H1 (cell line): ENCODE results near the gene LGI4. TPM values are rescaled to one million over a fixed set of nuclear protein-coding genes. Genes with fewer than 3 reads are reported as not detected.

Source experiments
- CTCF ChIA-PET: fragments of 300-600 bp; sonication (Branson Sonifier 250); formaldehyde crosslinking; loops from one replicate; lab custom pipeline; 2021; ENCODE audit not compliant: partially characterized antibody; lab: Charles Lee
- POLR2A ChIA-PET: fragments of 300-600 bp; sonication (Branson Sonifier 250); formaldehyde crosslinking; loops from one replicate; lab custom pipeline; 2021; ENCODE audit warnings: inconsistent platforms; ENCODE audit not compliant: partially characterized antibody; lab: Charles Lee
- DNase-seq, 2 experiments: peaks; one replicate each; pipeline versions ENCODE4 v3.0.0 to v3.0.0-alpha.2; 2010 to 2022; ENCODE audit warnings: low spot score in 2 of 2, low read depth in 1 of 2, mixed read lengths in 1 of 2
- FAIRE-seq: peaks from 2 replicates; lab custom pipeline; 2011; peaks lifted over from hg19 to GRCh38; lab: Jason Lieb, UNC
- H2AFZ ChIP-seq: 2 replicates; pipeline ENCODE4 v1.8.1; 2012; ENCODE audit warnings: low read length, inconsistent platforms
- H2AK5ac ChIP-seq: 2 replicates; pipeline ENCODE4 v1.6.1; 2013; ENCODE audit warnings: low read depth, low read length
- H2BK120ac ChIP-seq: replicated peaks from 2 replicates; pipeline ENCODE3; 2013; ENCODE audit warnings: low read depth, low read length, inconsistent platforms
- H2BK12ac ChIP-seq: 2 replicates; pipeline ENCODE4 v1.6.1; 2013; ENCODE audit warnings: low read depth, low read length
- H2BK15ac ChIP-seq: 2 replicates; pipeline ENCODE4 v1.6.1; 2013; ENCODE audit warnings: low read length
- H2BK20ac ChIP-seq: 2 replicates; pipeline ENCODE4 v1.6.1; 2013; ENCODE audit warnings: low read length
- H2BK5ac ChIP-seq: 2 replicates; pipeline ENCODE4 v1.6.1; 2013; ENCODE audit warnings: low read depth, low read length
- H3K14ac ChIP-seq: 2 replicates; pipeline ENCODE4 v1.6.1; 2013; ENCODE audit warnings: inconsistent platforms; ENCODE audit not compliant: insufficient read length
- H3K18ac ChIP-seq: 2 replicates; pipeline ENCODE4 v1.6.1; 2013; ENCODE audit warnings: low read length; ENCODE audit errors: extremely low read depth
- H3K23ac ChIP-seq: 2 replicates; pipeline ENCODE4 v1.6.1; 2013; ENCODE audit warnings: inconsistent platforms; ENCODE audit not compliant: insufficient read length
- H3K23me2 ChIP-seq: 2 replicates; pipeline ENCODE4 v1.6.1; 2013; ENCODE audit warnings: low read depth, low read length
- H3K27ac ChIP-seq: 2 replicates; pipeline ENCODE4 v1.6.1; 2011; ENCODE audit warnings: low read depth, low read length, inconsistent platforms
- H3K27me3 ChIP-seq, 4 experiments: replicated peaks in 1 of 4; 1 replicate in 1 of 4; 2 replicates in 3 of 4; pipeline versions ENCODE4 v1.6.1 to v1.8.1; 2011 to 2013; ENCODE audit warnings: low read length in 3 of 4, mild to moderate bottlenecking in 3 of 4, inconsistent platforms in 2 of 4, mixed read lengths in 2 of 4, moderate library complexity in 1 of 4; ENCODE audit not compliant: control insufficient read depth in 3 of 4, insufficient read depth in 3 of 4; ENCODE audit errors: extremely low read depth in 1 of 4
- H3K36me3 ChIP-seq, 4 experiments: 2 replicates each; pipeline versions ENCODE4 v1.6.1 to v1.8.1; 2011 to 2013; ENCODE audit warnings: mild to moderate bottlenecking in 4 of 4, low read length in 3 of 4, moderate library complexity in 2 of 4, control low read depth in 1 of 4, inconsistent platforms in 1 of 4; ENCODE audit not compliant: insufficient read depth in 4 of 4, control insufficient read depth in 2 of 4
- H3K4ac ChIP-seq: replicated peaks from 2 replicates; pipeline ENCODE3; 2013; ENCODE audit warnings: low read length, low read depth, mixed read lengths, inconsistent platforms; ENCODE audit not compliant: insufficient read length
- H3K4me1 ChIP-seq, 4 experiments: replicated peaks in 1 of 4; 1 replicate in 1 of 4; 2 replicates in 3 of 4; pipeline versions ENCODE4 v1.6.1 to v1.8.1; 2011 to 2013; ENCODE audit warnings: low read length in 3 of 4, inconsistent platforms in 2 of 4, mixed read lengths in 1 of 4; ENCODE audit not compliant: insufficient read depth in 4 of 4, control insufficient read depth in 3 of 4
- H3K4me2 ChIP-seq, 2 experiments: 2 replicates each; pipeline versions ENCODE4 v1.6.1 to v1.8.1; 2011 to 2013; ENCODE audit warnings: low read depth in 2 of 2, low read length in 2 of 2, control low read depth in 1 of 2, inconsistent platforms in 1 of 2, mild to moderate bottlenecking in 1 of 2; ENCODE audit not compliant: insufficient read depth in 1 of 2
- H3K4me3 ChIP-seq, 4 experiments: fragments of 200-600, 300-600 bp in 1 of 4; sonication (generic), shearing (Covaris generic), sonication (Bioruptor Twin) in 1 of 4; 2 replicates each; pipeline versions ENCODE4 v1.5.1 to v1.8.1; 2011 to 2016; ENCODE audit warnings: low read length in 4 of 4, low read depth in 3 of 4, control low read depth in 2 of 4, inconsistent platforms in 2 of 4, mild to moderate bottlenecking in 2 of 4, mixed read lengths in 1 of 4, moderate library complexity in 1 of 4; ENCODE audit not compliant: insufficient read depth in 2 of 4; ENCODE audit errors: extremely low read depth in 1 of 4
- H3K56ac ChIP-seq: replicated peaks from 2 replicates; pipeline ENCODE3; 2013; ENCODE audit warnings: low read depth, mild to moderate bottlenecking, mixed read lengths, low read length, inconsistent platforms; ENCODE audit not compliant: insufficient read length
- H3K79me1 ChIP-seq: 2 replicates; pipeline ENCODE4 v1.6.1; 2013; ENCODE audit warnings: low read depth, low read length, control low read depth
- H3K79me2 ChIP-seq, 2 experiments: 2 replicates each; pipeline versions ENCODE4 v1.6.1 to v1.8.1; 2012 to 2013; ENCODE audit warnings: low read length in 2 of 2, mild to moderate bottlenecking in 2 of 2, inconsistent platforms in 1 of 2; ENCODE audit not compliant: insufficient read depth in 2 of 2, control insufficient read depth in 1 of 2
- H3K9ac ChIP-seq, 4 experiments: replicated peaks in 1 of 4; 1 replicate in 1 of 4; 2 replicates in 3 of 4; pipeline versions ENCODE4 v1.6.1 to v1.8.1; 2011 to 2013; ENCODE audit warnings: low read depth in 3 of 4, low read length in 3 of 4, control low read depth in 2 of 4, mild to moderate bottlenecking in 2 of 4, moderate library complexity in 2 of 4, inconsistent platforms in 1 of 4; ENCODE audit errors: extremely low read depth in 1 of 4
- H3K9me3 ChIP-seq, 2 experiments: 2 replicates each; pipeline versions ENCODE4 v1.6.1 to v1.8.1; 2012 to 2013; ENCODE audit warnings: mild to moderate bottlenecking in 2 of 2, moderate library complexity in 2 of 2, control low read depth in 1 of 2, inconsistent platforms in 1 of 2, low read depth in 1 of 2, low read length in 1 of 2, mixed read lengths in 1 of 2; ENCODE audit not compliant: insufficient read depth in 2 of 2
- H4K20me1 ChIP-seq, 2 experiments: replicated peaks in 1 of 2; 2 replicates each; pipeline versions ENCODE3 to v1.8.1; 2011 to 2013; ENCODE audit warnings: inconsistent platforms in 2 of 2, low read length in 2 of 2, mild to moderate bottlenecking in 1 of 2; ENCODE audit not compliant: insufficient read depth in 2 of 2, control insufficient read depth in 1 of 2
- H4K5ac ChIP-seq: 2 replicates; pipeline ENCODE4 v1.6.1; 2013; ENCODE audit warnings: low read length, low read depth, mixed read lengths, inconsistent platforms; ENCODE audit not compliant: insufficient read length
- H4K8ac ChIP-seq: 2 replicates; pipeline ENCODE4 v1.8.0; 2013; ENCODE audit warnings: mild to moderate bottlenecking, moderate library complexity, low read length, inconsistent platforms; ENCODE audit not compliant: insufficient read depth; ENCODE audit errors: extremely low read depth
- H4K91ac ChIP-seq: replicated peaks from 2 replicates; pipeline ENCODE3; 2013; ENCODE audit warnings: low read length, mixed read lengths, inconsistent platforms; ENCODE audit not compliant: insufficient read length
- BACH1 ChIP-seq: IDR thresholded peaks from 2 replicates; pipeline ENCODE4 v1.6.1; 2012; ENCODE audit warnings: low read length, improper control_type of control experiment
- BRCA1 ChIP-seq: IDR thresholded peaks from 2 replicates; pipeline ENCODE4 v1.6.1; 2012; ENCODE audit warnings: low read depth, low read length, improper control_type of control experiment
- CREB1 ChIP-seq: IDR thresholded peaks from 2 replicates; pipeline ENCODE4 v1.6.1; 2012; ENCODE audit warnings: inconsistent platforms
- EZH2 ChIP-seq: fragments of 200-600 bp; sonication (generic); IDR thresholded peaks from 2 replicates; pipeline ENCODE4 v1.7.1; 2012; ENCODE audit warnings: low read depth, mild to moderate bottlenecking, moderate library complexity, low read length, inconsistent platforms; ENCODE audit not compliant: severe bottlenecking
- HDAC2 ChIP-seq, 2 experiments: fragments of 300-600 bp in 1 of 2; sonication (generic) in 1 of 2; IDR thresholded peaks; 2 replicates each; pipeline ENCODE4 v1.6.1; 2011 to 2012; ENCODE audit warnings: low read depth in 2 of 2, low read length in 2 of 2, mild to moderate bottlenecking in 2 of 2, moderate library complexity in 2 of 2, borderline replicate concordance in 1 of 2, inconsistent platforms in 1 of 2
- PHF8 ChIP-seq: fragments of 200-600 bp; sonication (generic); conservative IDR thresholded peaks from 2 replicates; pipeline ENCODE4 v1.7.1; 2012; ENCODE audit warnings: low read depth, mild to moderate bottlenecking, inconsistent platforms, low read length, moderate library complexity
- SAP30 ChIP-seq: fragments of 300-600 bp; sonication (generic); IDR thresholded peaks from 2 replicates; pipeline ENCODE4 v1.7.1; 2012; ENCODE audit warnings: low read length, moderate library complexity, mild to moderate bottlenecking, inconsistent platforms; ENCODE audit not compliant: insufficient read depth, insufficient replicate concordance
- SIRT6 ChIP-seq: IDR thresholded peaks from one replicate; pipeline ENCODE4 v1.7.1; 2012; ENCODE audit warnings: low read length, inconsistent platforms
- TEAD4 ChIP-seq: IDR thresholded peaks from 2 replicates; pipeline ENCODE4 v1.6.1; 2012; ENCODE audit warnings: low read depth, low read length, inconsistent platforms, mixed read lengths
- WGBS, 2 experiments: shearing (Covaris generic) in 1 of 2; methylation state at CpG; one replicate each; pipeline versions ENCODE4 v1.1.6 to v1.1.7; 2013 to 2015; ENCODE audit warnings: low lambda C conversion rate in 2 of 2, mixed read lengths in 2 of 2, inconsistent platforms in 1 of 2, low coverage in 1 of 2, missing lambda C conversion rate in 1 of 2; ENCODE audit not compliant: insufficient replicate concordance in 2 of 2, insufficient coverage in 1 of 2, insufficient read length in 1 of 2; ENCODE audit errors: extremely low coverage in 1 of 2, missing lambda C conversion rate in 1 of 2; 5-methylcytosine and 5-hydroxymethylcytosine counted together
- polyA plus RNA-seq, 7 experiments: library from polyadenylated mRNA; depleted of rRNA in 3 of 7; stranded (reverse) in 5 of 7; unstranded in 2 of 7; fragments of >200 nt in 5 of 7; fragments of 200-250 nt in 2 of 7; gene quantifications; 1 replicate in 5 of 7; 2 replicates in 1 of 7; 4 replicates in 1 of 7; pipeline versions ENCODE4 v1.2.1 to v1.2.3, GENCODE V29; 2011 to 2013; ENCODE audit warnings: missing spikeins in 2 of 7, mixed read lengths in 2 of 7
- total RNA-seq: library from RNA; stranded (reverse); fragmentation: NEBNext Ultra II Directional; extraction: Animal tissue kit (Norgen Biotek cat#: 25700); gene quantifications from 2 replicates; pipeline ENCODE4 v1.2.1, GENCODE V29; 2021
- TF ChIP-seq, protein P1 (sequence below): IDR thresholded peaks from 2 replicates; pipeline ENCODE4 v1.6.1; 2012; ENCODE audit warnings: inconsistent platforms

LGI4 gene
- total and polyA plus RNA-seq, 2 of the 8 experiments (the other 6 are each of a cell fraction or from before 2014, with no cell fraction given) = 2.0 to 8.2 TPM

DNA sequence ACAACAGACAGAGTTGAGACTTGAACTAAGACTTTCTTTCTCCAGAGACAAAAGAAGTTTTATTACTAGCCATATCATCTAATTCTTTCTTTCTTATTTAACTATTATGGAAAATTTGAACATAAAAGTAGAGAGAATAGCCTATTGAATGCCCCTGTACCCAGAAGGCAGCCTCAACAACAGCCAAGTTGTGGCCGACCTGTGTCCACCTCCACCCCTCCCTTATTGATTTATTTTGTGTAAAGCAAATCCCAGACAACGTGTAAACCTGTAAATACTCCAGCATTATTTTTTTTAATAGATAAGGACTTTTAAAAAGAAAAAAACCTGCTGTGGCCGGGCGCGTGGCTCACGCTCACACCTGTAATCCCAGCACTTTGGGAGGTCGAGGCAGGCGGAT, 45.3 kb downstream of the LGI4 start:
- no peak overlapping the region for H3K27ac ChIP-seq
- H3K27me3 ChIP-seq = no peaks in the 10 kb centered on the region
- no peak overlapping the region for H2BK5ac ChIP-seq
- CTCF ChIA-PET = interaction anchor here (0.6 to 5.1 kb wide), 14 partner anchors 9 to 249 kb away, joined by 3 to 56 read pairs (median 8); partner anchors contain the start of genes FXYD5, HPN and LGI4
- no peak for FAIRE-seq
- no peak overlapping the region for H2BK120ac ChIP-seq
- no peak overlapping the region; a peak in 1 of 4 replicates for H3K4me2 ChIP-seq
- no peak overlapping the region for H2AFZ ChIP-seq
- no peak overlapping the region for H4K8ac ChIP-seq
- no peaks in the 10 kb centered on the region for H3K9me3 ChIP-seq
- peaks cover 3 to 14% (median 6%) of the 10 kb centered on the region in 4 experiments; a peak in 6 of 7 replicates for H3K4me1 ChIP-seq
- H4K5ac ChIP-seq = no peak overlapping the region
- no peak overlapping the region for H2BK15ac ChIP-seq
- WGBS, 2 experiments = 90% methylated on average over 8 of the region's 8 CpGs; no CpG with 5 or more reads in 1 of the 2 experiments
- 0 out of 2 replicates have a peak overlapping the region, but pooled peaks have one; percentile 93 for H2BK20ac ChIP-seq
- H3K36me3 ChIP-seq = no peaks in the 10 kb centered on the region
- no peaks in the 10 kb centered on the region for H3K79me1 ChIP-seq
- H4K20me1 ChIP-seq = no peaks in the 10 kb centered on the region
- peaks cover 5% of the 10 kb centered on the region; the same call in 1 of the 2 replicates for H3K23me2 ChIP-seq
- no peak overlapping the region for H3K23ac ChIP-seq
- no peak overlapping the region for H3K4me3 ChIP-seq
- H3K56ac ChIP-seq = no peak overlapping the region
- TF ChIP-seq, protein P1, sequence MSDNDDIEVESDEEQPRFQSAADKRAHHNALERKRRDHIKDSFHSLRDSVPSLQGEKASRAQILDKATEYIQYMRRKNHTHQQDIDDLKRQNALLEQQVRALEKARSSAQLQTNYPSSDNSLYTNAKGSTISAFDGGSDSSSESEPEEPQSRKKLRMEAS = no peak
- no peak for TF ChIP-seq BACH1
- no peak for TF ChIP-seq PHF8
- TF ChIP-seq SAP30 = no peak
- TF ChIP-seq EZH2 = no peak
- no peak for TF ChIP-seq CREB1
- no peak for TF ChIP-seq HDAC2 (IDR thresholded peaks at IDR 0.05; ENCODE audit: borderline replicate concordance in 1 of 2, low read depth in 2 of 2, low read length in 2 of 2)
- TF ChIP-seq TEAD4 = no peak
- TF ChIP-seq BRCA1 = no peak
- no peak for TF ChIP-seq SIRT6
- 0 out of 2 replicates have a peak overlapping the region, but pooled peaks have one; percentile 68 for H2BK12ac ChIP-seq
- DNase-seq = no peak
- H3K18ac ChIP-seq = no peak overlapping the region
- no peak overlapping the region for H3K4ac ChIP-seq
- no peak overlapping the region for H2AK5ac ChIP-seq
- H4K91ac ChIP-seq = no peak overlapping the region
- no peak overlapping the region for H3K14ac ChIP-seq
- no peak overlapping the region for H3K9ac ChIP-seq
- H3K79me2 ChIP-seq = no peaks in the 10 kb centered on the region
- POLR2A ChIA-PET = interaction anchor here (2.2 to 3.8 kb wide), 2 partner anchors 11 to 22 kb away, joined by 6 to 26 read pairs; no protein-coding TSS in a partner anchor
